ENCODE measurements around the gene GRK5.

DNA sequence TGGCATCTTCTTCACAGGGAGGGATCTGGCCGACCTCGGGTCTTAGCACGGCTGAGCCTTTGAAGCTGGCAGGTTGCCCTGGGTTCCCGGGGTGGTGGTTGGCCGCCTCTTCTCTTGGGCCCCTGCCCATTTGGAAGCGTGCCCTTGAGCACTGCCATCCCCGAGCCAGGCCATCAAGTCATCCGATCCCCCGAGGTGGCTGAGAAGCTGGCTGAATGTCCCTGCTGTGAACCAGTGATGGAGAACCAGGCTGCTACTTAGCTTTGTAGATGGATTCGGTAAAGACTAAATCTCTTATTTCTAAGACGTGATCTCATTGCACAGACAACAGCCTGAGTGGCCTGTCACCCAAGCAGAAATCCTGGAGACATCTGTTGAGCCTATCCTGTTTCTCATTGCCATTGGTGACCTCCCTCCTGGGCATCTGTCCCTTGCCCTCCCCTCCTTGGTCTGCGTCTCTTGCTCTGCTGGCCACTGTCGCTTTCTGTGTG is 74.3 kb downstream of the GRK5 start:
- TF ChIP-seq CTCF (IDR thresholded peaks at IDR 0.05) (no peak), POLR2A (IDR thresholded peaks at IDR 0.05) (peak in 1 of 2 donors; percentile 25)

Measured in thyroid gland (tissue), 4 donors.